ENCODE results near the gene RAP1GAP2. TPM values are rescaled to one million over a fixed set of nuclear protein-coding genes. Genes with fewer than 3 reads are reported as not detected.

RAP1GAP2 gene
- total and polyA plus RNA-seq, 11 donors: 13.5 to 44.1 (median 34.3) TPM

GRCh38 chr17:3033248-3033640, 237.0 kb downstream of the RAP1GAP2 start:
- no peaks in the 10 kb centered on the region for H3K27me3 ChIP-seq
- peaks cover 0 to 7% (median 0%) of the 10 kb centered on the region in 9 donors for H3K36me3 ChIP-seq
- ATAC-seq (no peak), DNase-seq (no peak)
- 85 to 90% (median 89%) methylated on average over 15 of the region's 15 CpGs for WGBS, 4 donors
- H3K4me3 ChIP-seq: no peak overlapping the region
- H3K4me1 ChIP-seq: peaks cover 0 to 24% (median 16%) of the 10 kb centered on the region in 12 donors
- TF ChIP-seq CTCF (IDR thresholded peaks at IDR 0.05) (no peak), POLR2A (IDR thresholded peaks at IDR 0.05) (no peak)
- no peak overlapping the region for H3K27ac ChIP-seq
- H3K9me3 ChIP-seq: no peaks in the 10 kb centered on the region
- intact Hi-C loops (cut with DNase I): no loop called here

GRCh38 chr17:3033741-3034577, 237.7 kb downstream of the RAP1GAP2 start:
- no peaks in the 10 kb centered on the region for H3K9me3 ChIP-seq
- no peak overlapping the region for H3K4me3 ChIP-seq
- H3K4me1 ChIP-seq: peaks cover 0 to 20% (median 14%) of the 10 kb centered on the region in 12 donors
- ATAC-seq (peak in 2 of 4 donors; percentile 30 to 48), DNase-seq (peak in 1 of 5 donors; percentile 9)
- H3K36me3 ChIP-seq: peaks cover 0 to 7% (median 0%) of the 10 kb centered on the region in 9 donors
- H3K27ac ChIP-seq: no peak overlapping the region
- intact Hi-C loops (cut with DNase I): no loop called here
- no peak for TF ChIP-seq POLR2A (IDR thresholded peaks at IDR 0.05)
- no peak for TF ChIP-seq CTCF (IDR thresholded peaks at IDR 0.05)
- 76 to 85% (median 80%) methylated on average over 24 to 26 of the region's 26 CpGs for WGBS, 4 donors
- H3K27me3 ChIP-seq: no peaks in the 10 kb centered on the region

- no peak for ATAC-seq
- no peak for TF ChIP-seq POLR2A (IDR thresholded peaks at IDR 0.05)
- TF ChIP-seq CTCF (IDR thresholded peaks at IDR 0.05): no peak
- 76 to 82% (median 80%) methylated on average over 8 to 9 of the region's 9 CpGs for WGBS, 4 donors
- no peak overlapping the region for H3K27ac ChIP-seq
- H3K36me3 ChIP-seq: peaks cover 0 to 7% (median 0%) of the 10 kb centered on the region in 9 donors
- no peaks in the 10 kb centered on the region for H3K27me3 ChIP-seq
- H3K9me3 ChIP-seq: no peaks in the 10 kb centered on the region
- H3K4me3 ChIP-seq: no peak overlapping the region
- intact Hi-C loops (cut with DNase I): no loop called here
- H3K4me1 ChIP-seq: peaks cover 0 to 14% (median 10%) of the 10 kb centered on the region in 12 donors
- no peak for DNase-seq
Measured at GRCh38 chr17:3034578-3034920, 238.3 kb downstream of the RAP1GAP2 start.

GRCh38 chr17:3035256-3035967, 239.2 kb downstream of the RAP1GAP2 start:
- Histone ChIP-seq H3K9me3 (no peaks in the 10 kb centered on the region), H3K27ac (no peak overlapping the region), H3K4me1 (peaks cover 0 to 9% (median 6%) of the 10 kb centered on the region in 12 donors), H3K36me3 (peaks cover 0 to 7% (median 0%) of the 10 kb centered on the region in 9 donors), H3K27me3 (no peaks in the 10 kb centered on the region), H3K4me3 (no peak overlapping the region)
- TF ChIP-seq CTCF (IDR thresholded peaks at IDR 0.05) (no peak), POLR2A (IDR thresholded peaks at IDR 0.05) (no peak)
- no peak for DNase-seq
- WGBS, 4 donors: 73 to 84% (median 78%) methylated on average over 9 to 13 of the region's 13 CpGs
- intact Hi-C loops (cut with DNase I): no loop called here
- ATAC-seq: peak in 1 of 4 donors; percentile 27

Measured in heart left ventricle (tissue), 16 donors.